Body of pancreas (tissue), 4 donors: ENCODE results near the gene KRTAP10-9. TPM values are rescaled to one million over a fixed set of nuclear protein-coding genes. Genes with fewer than 3 reads are reported as not detected.

Source experiments
- ATAC-seq: fragments of 150-250 bp; one replicate; pipeline ENCODE4 v1.9.1; 2016
- DNase-seq, 4 donors: peaks; one replicate each; pipeline ENCODE4 v3.0.0-alpha.2; 2019
- H3K27ac ChIP-seq, 4 donors: fragments of 200-600 bp; sonication (generic); 1 replicate in 3 of 4; 2 replicates in 1 of 4; pipeline versions ENCODE4 v1.5.1 to v1.6.1; 2016 to 2019; ENCODE audit warnings: mild to moderate bottlenecking in 1 of 4, mixed read lengths in 1 of 4, moderate library complexity in 1 of 4
- H3K27me3 ChIP-seq, 2 donors: fragments of 200-600 bp; sonication (generic); one replicate each; pipeline ENCODE4 v1.6.0; 2016; ENCODE audit warnings: mild to moderate bottlenecking in 1 of 2
- H3K36me3 ChIP-seq, 2 donors: fragments of 200-600 bp; sonication (generic); replicated peaks in 1 of 2; 2 replicates each; pipeline ENCODE4 v1.5.1; 2016; ENCODE audit warnings: low read depth in 2 of 2; ENCODE audit not compliant: insufficient read depth in 1 of 2
- H3K4me1 ChIP-seq: fragments of 200-600 bp; sonication (generic); one replicate; pipeline ENCODE4 v1.6.0; 2016
- H3K4me3 ChIP-seq, 2 donors: fragments of 200-600 bp; sonication (generic); 1 replicate in 1 of 2; 2 replicates in 1 of 2; pipeline ENCODE4 v1.5.1; 2016 to 2019
- H3K9me3 ChIP-seq, 3 donors: fragments of 200-600 bp; sonication (generic); 1 replicate in 2 of 3; 2 replicates in 1 of 3; pipeline ENCODE4 v1.5.1; 2016
- POLR2A ChIP-seq, 3 donors: fragments of 450-650 bp; IDR thresholded peaks; one replicate each; pipeline ENCODE4 v1.6.1; 2016; ENCODE audit warnings: antibody characterized with exemption in 3 of 3, mild to moderate bottlenecking in 2 of 3
- WGBS, 2 donors: methylation state at CpG; one replicate each; pipeline ENCODE4 v1.1.5; 2017; 5-methylcytosine and 5-hydroxymethylcytosine counted together
- intact Hi-C: fragments of 100-400 bp; cut with DNase I; formaldehyde crosslinking; loops from one replicate; pipeline ENCODE4 v1.15.1; 2023
- total RNA-seq, 2 donors: library from RNA; depleted of rRNA; stranded (reverse); fragments of >200 nt; gene quantifications; one replicate each; pipeline ENCODE4 v1.1.0, GENCODE V29; 2016
- TF ChIP-seq, protein P1 (sequence below), 7 experiments: fragments of 450-650 bp in 4 of 7; fragments of 200-600 bp in 3 of 7; sonication (generic) in 3 of 7; IDR thresholded peaks; one replicate each; pipeline ENCODE4 v1.5.1; 2016 to 2019; ENCODE audit warnings: antibody characterized with exemption in 7 of 7

The KRTAP10-9 gene
- total RNA-seq, 2 donors from 2014 or later, result not detected

DNA sequence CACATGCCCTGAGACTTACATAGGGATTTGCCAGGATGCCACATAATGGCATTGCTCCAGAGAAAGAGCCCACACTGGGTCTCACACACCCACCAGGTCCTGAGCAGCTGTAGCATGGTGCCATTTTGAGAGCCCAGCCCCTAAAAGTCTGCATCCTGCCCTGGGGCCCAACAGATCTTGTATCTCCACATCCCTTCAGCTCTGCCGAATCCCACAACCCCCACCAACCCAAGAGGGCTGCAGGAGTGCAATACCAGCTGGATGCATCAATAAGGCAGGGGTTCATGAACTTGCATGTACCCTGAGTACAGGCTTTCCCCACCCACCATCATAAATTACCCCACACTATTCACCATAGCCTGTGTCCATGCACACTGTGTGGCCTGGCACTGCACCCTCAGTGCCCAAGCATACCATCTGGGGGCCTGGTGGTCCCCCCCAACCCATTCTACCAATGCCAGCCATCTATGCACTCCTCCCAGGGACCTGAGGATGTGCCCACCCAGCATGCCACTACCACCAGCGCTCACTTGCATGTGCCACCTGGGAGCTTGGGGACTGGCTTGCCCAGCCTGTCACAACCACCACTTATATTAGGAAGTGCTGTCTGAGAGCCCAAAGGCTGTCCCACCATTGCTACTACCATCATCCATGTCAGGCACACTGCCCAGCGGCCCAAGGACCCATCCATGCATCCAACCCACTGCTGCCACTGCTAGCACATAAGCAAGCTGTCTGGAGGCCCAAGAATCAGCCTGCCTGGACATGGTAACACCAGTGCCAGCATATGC is 43.9 kb downstream of the KRTAP10-9 start:
- intact Hi-C loops, result no loop called here

DNA sequence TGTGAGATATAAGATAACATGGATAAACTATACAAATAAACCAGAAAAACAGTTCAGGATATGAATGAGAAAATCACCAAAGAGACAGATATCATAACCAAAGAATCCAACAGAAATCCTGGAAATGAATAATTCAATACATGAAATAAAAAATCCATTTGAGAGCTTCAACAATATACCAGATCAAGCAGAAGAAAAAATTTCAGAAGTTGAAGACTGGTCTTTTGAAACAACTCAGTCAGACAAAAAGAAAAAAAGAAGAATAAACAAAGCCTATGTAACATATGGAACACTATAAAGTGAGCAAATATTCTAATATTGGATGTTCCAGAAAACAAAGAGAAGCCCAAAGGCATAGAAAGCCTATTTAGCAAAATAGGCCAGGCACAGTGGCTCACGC is 45.0 kb downstream of the KRTAP10-9 start:
- Histone ChIP-seq H3K36me3 (no peaks in the 10 kb centered on the region), H3K4me3 (no peak overlapping the region), H3K4me1 (no peaks in the 10 kb centered on the region), H3K27me3 (no peaks in the 10 kb centered on the region), H3K9me3 (peaks cover 0 to 12% (median 0%) of the 10 kb centered on the region in 3 donors), H3K27ac (no peak overlapping the region)
- WGBS, 2 donors, result 82 to 100% methylated on average over 1 of the region's 1 CpG
- intact Hi-C loops, result no loop called here
- no peak for DNase-seq
- TF ChIP-seq POLR2A (IDR thresholded peaks at IDR 0.05), result no peak
- TF ChIP-seq, protein P1, sequence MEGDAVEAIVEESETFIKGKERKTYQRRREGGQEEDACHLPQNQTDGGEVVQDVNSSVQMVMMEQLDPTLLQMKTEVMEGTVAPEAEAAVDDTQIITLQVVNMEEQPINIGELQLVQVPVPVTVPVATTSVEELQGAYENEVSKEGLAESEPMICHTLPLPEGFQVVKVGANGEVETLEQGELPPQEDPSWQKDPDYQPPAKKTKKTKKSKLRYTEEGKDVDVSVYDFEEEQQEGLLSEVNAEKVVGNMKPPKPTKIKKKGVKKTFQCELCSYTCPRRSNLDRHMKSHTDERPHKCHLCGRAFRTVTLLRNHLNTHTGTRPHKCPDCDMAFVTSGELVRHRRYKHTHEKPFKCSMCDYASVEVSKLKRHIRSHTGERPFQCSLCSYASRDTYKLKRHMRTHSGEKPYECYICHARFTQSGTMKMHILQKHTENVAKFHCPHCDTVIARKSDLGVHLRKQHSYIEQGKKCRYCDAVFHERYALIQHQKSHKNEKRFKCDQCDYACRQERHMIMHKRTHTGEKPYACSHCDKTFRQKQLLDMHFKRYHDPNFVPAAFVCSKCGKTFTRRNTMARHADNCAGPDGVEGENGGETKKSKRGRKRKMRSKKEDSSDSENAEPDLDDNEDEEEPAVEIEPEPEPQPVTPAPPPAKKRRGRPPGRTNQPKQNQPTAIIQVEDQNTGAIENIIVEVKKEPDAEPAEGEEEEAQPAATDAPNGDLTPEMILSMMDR (IDR thresholded peaks at IDR 0.05), result no peak
- no peak for ATAC-seq

More for the DNA sequence above, 43.9 kb downstream of the KRTAP10-9 start:
- no peaks in the 10 kb centered on the region for H3K36me3 ChIP-seq
- peaks cover 0 to 12% (median 0%) of the 10 kb centered on the region in 3 donors for H3K9me3 ChIP-seq
- H3K4me1 ChIP-seq, result no peaks in the 10 kb centered on the region
- TF ChIP-seq POLR2A (IDR thresholded peaks at IDR 0.05), result no peak
- TF ChIP-seq, protein P1 (IDR thresholded peaks at IDR 0.05), result no peak
- no peak overlapping the region for H3K27ac ChIP-seq
- no peak overlapping the region for H3K4me3 ChIP-seq
- no peak for ATAC-seq
- WGBS, 2 donors, result 69 to 100% methylated on average over 1 to 3 of the region's 3 CpGs
- no peaks in the 10 kb centered on the region for H3K27me3 ChIP-seq
- DNase-seq, result no peak

DNA sequence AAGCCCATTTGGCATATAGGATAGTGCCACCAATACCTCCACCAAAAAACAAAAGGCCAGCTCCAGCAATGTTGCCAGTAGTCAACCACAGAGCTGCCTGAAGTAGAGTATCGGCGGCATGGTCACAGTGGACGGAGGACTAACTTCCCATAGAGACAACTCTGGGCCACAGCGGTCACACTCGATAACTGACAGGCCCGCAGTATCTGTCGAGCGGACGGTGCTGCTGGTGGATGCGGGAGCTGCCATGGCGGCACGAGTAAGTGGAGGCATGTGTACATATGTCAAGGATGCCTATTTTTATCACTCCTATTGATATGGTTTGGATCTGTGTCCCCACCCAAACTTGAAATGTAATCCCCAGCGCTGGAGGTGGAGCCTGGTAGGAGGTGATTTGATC is 51.0 kb downstream of the KRTAP10-9 start:
- TF ChIP-seq POLR2A (IDR thresholded peaks at IDR 0.05), result no peak
- TF ChIP-seq, protein P1 (IDR thresholded peaks at IDR 0.05), result no peak
- Histone ChIP-seq H3K9me3 (no peaks in the 10 kb centered on the region), H3K36me3 (no peaks in the 10 kb centered on the region), H3K27ac (no peak overlapping the region), H3K4me1 (no peaks in the 10 kb centered on the region), H3K4me3 (no peak overlapping the region), H3K27me3 (no peaks in the 10 kb centered on the region)
- ATAC-seq (no peak), DNase-seq (no peak)
- 82 to 94% methylated on average over 13 of the region's 13 CpGs for WGBS, 2 donors
- intact Hi-C loops, result no loop called here

Other genes starting within 250 kb of the KRTAP10-9 start
- 1 to 10 TPM in 1 of 2 donors, under 1 TPM in 1; 0.33 to 1.0 TPM for gene LRRC3, start 171.6 kb upstream of the KRTAP10-9 start, total RNA-seq
- not detected for gene KRTAP10-1, start 86.9 kb upstream of the KRTAP10-9 start, total RNA-seq
- not detected for gene KRTAP10-2, start 75.6 kb upstream of the KRTAP10-9 start, total RNA-seq
- not detected for gene KRTAP10-3, start 68.3 kb upstream of the KRTAP10-9 start, total RNA-seq
- not detected for gene KRTAP10-4, start 53.4 kb upstream of the KRTAP10-9 start, total RNA-seq
- not detected for gene KRTAP10-5, start 46.5 kb upstream of the KRTAP10-9 start, total RNA-seq
- not detected for gene KRTAP10-6, start 34.6 kb upstream of the KRTAP10-9 start, total RNA-seq
- gene KRTAP10-7, start 26.5 kb upstream of the KRTAP10-9 start, total RNA-seq, result not detected
- gene KRTAP10-8, start 15.0 kb upstream of the KRTAP10-9 start, total RNA-seq, result not detected
- not detected for gene KRTAP10-10, start 10.3 kb downstream of the KRTAP10-9 start, total RNA-seq
- not detected for gene KRTAP10-11, start 19.3 kb downstream of the KRTAP10-9 start, total RNA-seq
- not detected for gene KRTAP12-4, start 27.6 kb downstream of the KRTAP10-9 start, total RNA-seq
- gene KRTAP12-3, start 30.8 kb downstream of the KRTAP10-9 start, total RNA-seq, result not detected
- gene KRTAP12-2, start 39.8 kb downstream of the KRTAP10-9 start, total RNA-seq, result not detected
- not detected for gene KRTAP12-1, start 55.1 kb downstream of the KRTAP10-9 start, total RNA-seq
- not detected for gene KRTAP10-12, start 70.1 kb downstream of the KRTAP10-9 start, total RNA-seq
- under 1 TPM in 1 of 2 donors, not detected in 1; 0.52 TPM for gene TSPEAR, start 84.5 kb downstream of the KRTAP10-9 start, total RNA-seq
- gene UBE2G2, start 174.7 kb downstream of the KRTAP10-9 start, total RNA-seq, result 10 to 100 TPM; 61.7 to 64.3 TPM
- 10 to 100 TPM; 20.4 to 33.2 TPM for gene SUMO3, start 191.0 kb downstream of the KRTAP10-9 start, total RNA-seq
- 100 to 1,000 TPM in 1 of 2 donors, 10 to 100 TPM in 1; 71.5 to 106 TPM for gene PTTG1IP, start 246.6 kb downstream of the KRTAP10-9 start, total RNA-seq